Measurements from ENCODE around the gene DSC3. TPM values are rescaled to one million over a fixed set of nuclear protein-coding genes. Genes with fewer than 3 reads are reported as not detected.
A peak's percentile ranks its signal among the peaks of the same experiment; 100 is the strongest.
"Not testable (repeated sequence)": the region's sequence is repeated elsewhere in the genome, so short reads cannot be mapped to it uniquely, and the experiment has no call there.

DSC3 gene
- total RNA-seq, 1 experiment from 2014 or later: 9.8 TPM

DNA sequence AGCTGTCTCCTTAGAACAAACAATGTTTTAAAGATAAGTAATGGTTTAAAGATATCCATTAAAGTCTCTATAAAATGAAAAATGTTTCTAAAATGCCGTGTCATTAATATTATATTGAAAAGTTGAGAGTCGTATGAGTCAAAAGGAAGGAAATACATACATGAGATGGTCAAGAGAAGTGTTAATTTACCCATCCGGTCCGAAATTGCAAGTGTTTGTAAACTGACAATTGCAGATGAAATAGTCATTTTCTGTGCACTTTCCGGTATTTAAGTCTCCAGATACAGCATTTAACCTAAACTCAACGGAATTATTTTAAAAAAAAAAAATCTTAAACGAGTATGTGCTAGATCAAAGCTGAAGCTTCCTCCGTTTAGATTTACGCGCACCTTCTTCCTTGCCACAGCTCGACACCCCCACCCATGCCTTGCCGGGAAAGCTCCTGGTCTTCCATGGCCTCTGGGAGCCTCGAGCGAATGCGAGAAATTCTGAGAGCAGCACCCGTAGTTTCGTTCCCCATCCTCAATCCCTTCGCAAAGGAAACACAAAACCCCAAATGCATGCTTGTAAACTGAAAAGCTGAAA lies 1.8 kb downstream of the DSC3 start:
- CTCF ChIA-PET: no interaction called here
- TF ChIP-seq, protein P1, sequence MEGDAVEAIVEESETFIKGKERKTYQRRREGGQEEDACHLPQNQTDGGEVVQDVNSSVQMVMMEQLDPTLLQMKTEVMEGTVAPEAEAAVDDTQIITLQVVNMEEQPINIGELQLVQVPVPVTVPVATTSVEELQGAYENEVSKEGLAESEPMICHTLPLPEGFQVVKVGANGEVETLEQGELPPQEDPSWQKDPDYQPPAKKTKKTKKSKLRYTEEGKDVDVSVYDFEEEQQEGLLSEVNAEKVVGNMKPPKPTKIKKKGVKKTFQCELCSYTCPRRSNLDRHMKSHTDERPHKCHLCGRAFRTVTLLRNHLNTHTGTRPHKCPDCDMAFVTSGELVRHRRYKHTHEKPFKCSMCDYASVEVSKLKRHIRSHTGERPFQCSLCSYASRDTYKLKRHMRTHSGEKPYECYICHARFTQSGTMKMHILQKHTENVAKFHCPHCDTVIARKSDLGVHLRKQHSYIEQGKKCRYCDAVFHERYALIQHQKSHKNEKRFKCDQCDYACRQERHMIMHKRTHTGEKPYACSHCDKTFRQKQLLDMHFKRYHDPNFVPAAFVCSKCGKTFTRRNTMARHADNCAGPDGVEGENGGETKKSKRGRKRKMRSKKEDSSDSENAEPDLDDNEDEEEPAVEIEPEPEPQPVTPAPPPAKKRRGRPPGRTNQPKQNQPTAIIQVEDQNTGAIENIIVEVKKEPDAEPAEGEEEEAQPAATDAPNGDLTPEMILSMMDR (IDR thresholded peaks at IDR 0.05; ENCODE audit: unreplicated experiment): no peak
- Mint-ChIP-seq H3K4me3 (ENCODE audit: low read depth, unreplicated experiment) (peak overlapping the region; percentile 75), H3K27me3 (ENCODE audit: unreplicated experiment) (no peaks in the 10 kb centered on the region), H3K4me1 (ENCODE audit: low read depth, unreplicated experiment) (peaks cover 18% of the 10 kb centered on the region), H3K36me3 (ENCODE audit: insufficient read depth, unreplicated experiment) (peaks cover 26% of the 10 kb centered on the region), H3K9me3 (ENCODE audit: low read depth, unreplicated experiment) (no peaks in the 10 kb centered on the region), H3K27ac (ENCODE audit: unreplicated experiment) (peak overlapping the region; percentile 16)
- BruUV-seq (replicated peaks): no TSS peak
- intact Hi-C loops (cut with micrococcal nuclease; ENCODE audit: unreplicated experiment): no loop called here
- DNase-seq: peak; percentile 27

DNA sequence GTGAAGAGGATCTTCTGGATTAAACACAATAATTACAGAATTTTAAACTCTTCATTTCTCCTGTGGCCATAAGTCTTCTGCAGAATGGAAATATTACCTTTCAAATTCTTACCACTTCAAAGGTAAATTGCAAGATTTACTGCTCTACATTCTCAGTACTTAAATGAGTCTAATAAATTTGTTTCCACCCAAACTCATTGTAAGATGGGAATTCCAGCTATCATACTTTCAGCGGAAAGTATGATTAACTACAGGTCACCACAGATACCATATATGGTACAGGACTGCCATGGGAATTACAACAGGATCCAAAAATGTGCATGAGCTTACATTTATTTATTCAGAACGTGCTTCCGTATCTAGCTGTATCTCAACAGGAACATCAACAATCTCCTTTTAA lies 3.1 kb downstream of the DSC3 start:
- BruUV-seq (replicated peaks): no TSS peak
- Mint-ChIP-seq H3K36me3 (ENCODE audit: insufficient read depth, unreplicated experiment) (peaks cover 26% of the 10 kb centered on the region), H3K4me3 (ENCODE audit: low read depth, unreplicated experiment) (no peak overlapping the region), H3K4me1 (ENCODE audit: low read depth, unreplicated experiment) (peaks cover 12% of the 10 kb centered on the region), H3K9me3 (ENCODE audit: low read depth, unreplicated experiment) (no peaks in the 10 kb centered on the region), H3K27me3 (ENCODE audit: unreplicated experiment) (no peaks in the 10 kb centered on the region), H3K27ac (ENCODE audit: unreplicated experiment) (peak overlapping the region; percentile 39)
- TF ChIP-seq, protein P1 (IDR thresholded peaks at IDR 0.05; ENCODE audit: unreplicated experiment): no peak
- CTCF ChIA-PET: no interaction called here
- intact Hi-C loops (cut with micrococcal nuclease; ENCODE audit: unreplicated experiment): no loop called here
- no peak for DNase-seq

DNA sequence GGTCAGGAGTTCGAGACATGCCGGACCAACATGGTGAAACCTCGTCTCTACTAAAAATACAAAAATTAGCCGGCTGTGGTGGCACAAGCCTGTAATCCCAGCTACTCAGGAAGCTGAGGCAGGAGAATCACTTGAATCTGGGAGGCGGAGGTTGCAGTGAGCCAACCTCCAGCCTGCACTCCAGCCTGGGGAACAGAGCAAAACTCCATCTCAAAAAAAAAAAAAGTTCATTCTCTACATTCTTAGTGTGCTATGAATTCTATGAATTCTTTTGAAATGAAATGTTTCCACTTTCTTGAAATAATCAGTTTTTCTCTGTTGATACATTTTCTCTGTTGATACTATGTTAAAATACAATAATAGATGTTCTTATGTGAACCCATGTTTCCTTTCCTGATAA lies 4.9 kb downstream of the DSC3 start:
- not testable (repeated sequence) for H3K4me1 Mint-ChIP-seq (ENCODE audit: low read depth, unreplicated experiment); H3K27ac Mint-ChIP-seq (ENCODE audit: unreplicated experiment)

DNA sequence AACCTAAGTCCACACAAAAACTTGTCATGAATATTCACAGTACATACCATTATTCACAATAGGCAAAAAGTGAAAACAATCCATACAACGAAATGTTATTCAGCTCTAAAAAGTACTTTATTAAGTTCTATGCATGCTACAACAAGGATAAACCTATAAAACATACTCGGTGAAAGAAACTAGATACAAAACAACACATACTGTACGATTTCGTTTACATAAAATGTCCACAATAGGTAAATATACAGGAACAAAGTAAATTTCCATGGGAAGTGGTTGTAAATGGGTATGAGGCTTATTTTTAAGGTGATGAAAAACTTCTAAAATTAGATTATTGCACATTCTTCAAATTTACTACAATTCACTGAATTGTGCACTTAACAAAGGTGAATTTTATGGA lies 8.0 kb downstream of the DSC3 start:
- no peak overlapping the region for H3K27ac Mint-ChIP-seq (ENCODE audit: unreplicated experiment)
- CTCF ChIA-PET: interaction anchor here (0.6 kb wide), 1 partner anchor 131 kb away, joined by 3 read pairs; no protein-coding TSS in a partner anchor
- no peaks in the 10 kb centered on the region for H3K9me3 Mint-ChIP-seq (ENCODE audit: low read depth, unreplicated experiment)
- BruUV-seq (replicated peaks): no TSS peak
- no peak for DNase-seq
- H3K4me1 Mint-ChIP-seq (ENCODE audit: low read depth, unreplicated experiment): peaks cover 9% of the 10 kb centered on the region
- intact Hi-C loops (cut with micrococcal nuclease; ENCODE audit: unreplicated experiment): no loop called here
- no peaks in the 10 kb centered on the region for H3K27me3 Mint-ChIP-seq (ENCODE audit: unreplicated experiment)
- TF ChIP-seq, protein P1 (IDR thresholded peaks at IDR 0.05; ENCODE audit: unreplicated experiment): no peak
- no peaks in the 10 kb centered on the region for H3K36me3 Mint-ChIP-seq (ENCODE audit: insufficient read depth, unreplicated experiment)
- H3K4me3 Mint-ChIP-seq (ENCODE audit: low read depth, unreplicated experiment): no peak overlapping the region

More for the DNA sequence above, 4.9 kb downstream of the DSC3 start:
- BruUV-seq (replicated peaks); H3K27me3 Mint-ChIP-seq (ENCODE audit: unreplicated experiment); CTCF ChIA-PET; H3K4me3 Mint-ChIP-seq (ENCODE audit: low read depth, unreplicated experiment); DNase-seq; H3K9me3 Mint-ChIP-seq (ENCODE audit: low read depth, unreplicated experiment); intact Hi-C loops (cut with micrococcal nuclease; ENCODE audit: unreplicated experiment): not testable (repeated sequence)
- H3K36me3 Mint-ChIP-seq (ENCODE audit: insufficient read depth, unreplicated experiment): peaks cover 19% of the 10 kb centered on the region

DNA sequence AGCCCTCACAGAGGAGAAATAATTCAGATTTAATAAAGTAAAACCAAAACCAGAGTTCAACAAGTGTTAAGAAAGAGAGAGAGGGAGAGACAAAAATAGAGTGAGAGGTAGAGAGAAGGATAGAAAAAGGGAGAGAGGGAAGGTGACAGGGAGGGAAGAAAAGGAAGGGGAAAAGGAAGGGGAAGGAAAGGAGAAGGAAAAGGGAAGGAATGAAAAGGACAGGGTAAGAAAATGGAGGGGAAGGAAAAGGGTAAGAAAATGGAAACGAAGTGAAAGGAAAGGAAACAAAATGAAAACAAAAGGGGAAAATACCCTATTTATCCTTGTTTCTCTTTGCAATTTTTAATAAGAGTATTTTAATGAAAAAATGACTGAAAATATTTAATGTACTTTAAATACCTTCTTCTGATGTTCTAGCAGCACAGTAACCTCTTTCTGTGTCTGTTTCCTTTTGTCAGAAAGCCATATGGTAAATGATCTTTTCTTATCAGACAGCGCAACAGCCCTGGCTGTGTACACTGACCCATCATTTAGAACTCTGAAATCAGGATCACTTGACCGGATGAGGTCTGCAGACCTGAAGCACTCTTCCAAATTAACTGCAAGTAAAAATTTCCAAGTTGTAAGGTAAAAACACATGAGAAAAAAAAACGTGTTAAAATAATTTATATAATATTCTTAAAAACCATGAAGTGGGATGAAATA lies 11.8 kb downstream of the DSC3 start:
- no peak overlapping the region for H3K27ac Mint-ChIP-seq (ENCODE audit: unreplicated experiment)
- CTCF ChIA-PET: interaction anchor here (0.8 kb wide), 1 partner anchor 24 kb away, joined by 3 read pairs; no protein-coding TSS in a partner anchor
- DNase-seq: no peak
- H3K4me1 Mint-ChIP-seq (ENCODE audit: low read depth, unreplicated experiment): peaks cover 9% of the 10 kb centered on the region
- no peaks in the 10 kb centered on the region for H3K9me3 Mint-ChIP-seq (ENCODE audit: low read depth, unreplicated experiment)
- H3K4me3 Mint-ChIP-seq (ENCODE audit: low read depth, unreplicated experiment): no peak overlapping the region
- H3K36me3 Mint-ChIP-seq (ENCODE audit: insufficient read depth, unreplicated experiment): no peaks in the 10 kb centered on the region
- no peaks in the 10 kb centered on the region for H3K27me3 Mint-ChIP-seq (ENCODE audit: unreplicated experiment)
- TF ChIP-seq, protein P1 (IDR thresholded peaks at IDR 0.05; ENCODE audit: unreplicated experiment): no peak
- intact Hi-C loops (cut with micrococcal nuclease; ENCODE audit: unreplicated experiment): no loop called here
- BruUV-seq (replicated peaks): no TSS peak

All from Calu3 (cell line).